HG02885 (cell line): Measurements from ENCODE around the gene CPEB2.

Experiments used
- ATAC-seq: cut with Tn5 transposase; IDR thresholded peaks from one replicate; pipeline ENCODE4 v1.9.1; 2021; ENCODE audit warnings: mild to moderate bottlenecking; ENCODE audit not compliant: unreplicated experiment, poor library complexity

Gene CPEB2

GRCh38 chr4:15007201-15007600 lies 4.9 kb downstream of the CPEB2 start:
- no peak for ATAC-seq

- no peak for ATAC-seq
Observed at GRCh38 chr4:15010038-15010585, 7.8 kb downstream of the CPEB2 start.

GRCh38 chr4:15011166-15011565 lies 8.9 kb downstream of the CPEB2 start:
- ATAC-seq = no peak

GRCh38 chr4:15012017-15012788 lies 9.9 kb downstream of the CPEB2 start:
- no peak for ATAC-seq

- no peak for ATAC-seq
Observed at GRCh38 chr4:15013585-15013984, 11.3 kb downstream of the CPEB2 start.

GRCh38 chr4:15015170-15015569 lies 12.9 kb downstream of the CPEB2 start:
- no peak for ATAC-seq

GRCh38 chr4:15018361-15018760 lies 16.1 kb downstream of the CPEB2 start:
- peak; percentile 47 for ATAC-seq

- ATAC-seq = no peak
Observed at GRCh38 chr4:15020502-15021286, 18.4 kb downstream of the CPEB2 start.

GRCh38 chr4:15021311-15021710 lies 19.0 kb downstream of the CPEB2 start:
- ATAC-seq = no peak

- peak; percentile 49 for ATAC-seq
Observed at GRCh38 chr4:15021946-15022345, 19.7 kb downstream of the CPEB2 start.

- ATAC-seq = no peak
Observed at GRCh38 chr4:15024386-15024785, 22.1 kb downstream of the CPEB2 start.

- no peak for ATAC-seq
Observed at GRCh38 chr4:15025693-15026092, 23.4 kb downstream of the CPEB2 start.

- no peak for ATAC-seq
Observed at GRCh38 chr4:15027921-15028435, 25.7 kb downstream of the CPEB2 start.

- ATAC-seq = no peak
Observed at GRCh38 chr4:15031197-15031596, 28.9 kb downstream of the CPEB2 start.

- no peak for ATAC-seq
Observed at GRCh38 chr4:15031993-15032675, 29.9 kb downstream of the CPEB2 start.

- ATAC-seq = no peak
Observed at GRCh38 chr4:15034071-15034764, 31.9 kb downstream of the CPEB2 start.

- no peak for ATAC-seq
Observed at GRCh38 chr4:15035159-15035558, 32.9 kb downstream of the CPEB2 start.

GRCh38 chr4:15037923-15038541 lies 35.8 kb downstream of the CPEB2 start:
- no peak for ATAC-seq

GRCh38 chr4:15040916-15041463 lies 38.7 kb downstream of the CPEB2 start:
- no peak for ATAC-seq
